Measurements from ENCODE around the gene CRYL1. TPM values are rescaled to one million over a fixed set of nuclear protein-coding genes. Genes with fewer than 3 reads are reported as not detected.

The CRYL1 gene
- polyA plus RNA-seq, 3 donors from 2014 or later = 26.2 to 54.2 (median 30.1) TPM

DNA sequence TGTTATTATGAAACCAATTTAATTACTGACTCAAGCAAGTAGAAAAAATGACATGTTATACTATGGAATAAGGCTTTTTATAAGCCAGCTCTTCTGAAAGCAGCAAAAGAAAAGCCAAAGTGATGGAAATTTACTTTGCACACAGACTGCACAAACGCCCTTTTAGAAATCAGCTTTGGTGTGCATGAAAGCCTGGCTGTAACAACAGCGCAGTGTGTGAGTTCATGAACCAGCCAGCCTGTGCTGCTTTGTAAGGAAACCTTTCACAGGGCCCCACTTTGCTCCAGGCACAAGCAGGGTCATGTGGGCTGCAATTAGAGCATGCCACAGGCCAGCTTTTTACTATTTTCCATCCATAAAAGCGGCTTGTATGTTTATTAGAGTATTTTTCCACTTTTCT, 27.7 kb upstream of the CRYL1 start:
- no peak overlapping the region for H3K27ac Mint-ChIP-seq
- peaks cover 1 to 2% (median 2%) of the 10 kb centered on the region in 3 donors for H3K27me3 Mint-ChIP-seq (ENCODE audit: low read depth in 3 of 3)
- no peaks in the 10 kb centered on the region for H3K4me1 Mint-ChIP-seq
- no peaks in the 10 kb centered on the region for H3K9me3 Mint-ChIP-seq
- DNase-seq = no peak
- H3K36me3 Mint-ChIP-seq = no peaks in the 10 kb centered on the region
- no peak overlapping the region for H3K4me3 Mint-ChIP-seq

DNA sequence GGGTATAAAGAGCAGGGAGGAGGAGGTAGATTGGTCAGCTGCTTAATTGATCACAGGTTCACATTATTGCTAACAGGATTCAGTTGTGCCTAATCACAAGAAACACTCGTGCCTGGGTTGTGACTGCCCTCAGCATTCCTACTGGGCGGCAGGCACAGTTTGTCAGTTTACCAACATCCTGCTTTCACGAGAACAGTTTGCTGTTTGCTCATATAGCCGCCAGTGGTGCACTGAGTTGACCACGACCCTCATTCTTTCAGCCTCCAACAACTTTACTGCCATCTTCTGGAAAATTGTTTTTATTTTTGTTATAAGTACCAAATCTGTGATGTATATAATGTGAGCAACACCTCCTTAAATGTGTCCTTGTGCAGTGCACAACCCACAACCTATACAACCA, 25.1 kb upstream of the CRYL1 start:
- Mint-ChIP-seq H3K4me1 (peaks cover 17 to 19% of the 10 kb centered on the region in 2 donors), H3K4me3 (no peak overlapping the region), H3K27me3 (ENCODE audit: low read depth in 3 of 3) (peaks cover 0 to 2% (median 2%) of the 10 kb centered on the region in 3 donors), H3K9me3 (no peaks in the 10 kb centered on the region), H3K27ac (no peak overlapping the region), H3K36me3 (no peaks in the 10 kb centered on the region)
- no peak for DNase-seq

- H3K27me3 Mint-ChIP-seq (ENCODE audit: low read depth in 3 of 3) = no peaks in the 10 kb centered on the region
- H3K4me1 Mint-ChIP-seq = peaks cover 24 to 25% of the 10 kb centered on the region in 2 donors
- no peaks in the 10 kb centered on the region for H3K36me3 Mint-ChIP-seq
- no peak overlapping the region for H3K4me3 Mint-ChIP-seq
- no peaks in the 10 kb centered on the region for H3K9me3 Mint-ChIP-seq
- DNase-seq = no peak
- H3K27ac Mint-ChIP-seq = peak overlapping the region in 3 of 6 donors; percentile 17 to 37 (median 31)
These were observed 21.8 kb upstream of the CRYL1 start for GRCh38 chr13:20547479-20547908.

DNA sequence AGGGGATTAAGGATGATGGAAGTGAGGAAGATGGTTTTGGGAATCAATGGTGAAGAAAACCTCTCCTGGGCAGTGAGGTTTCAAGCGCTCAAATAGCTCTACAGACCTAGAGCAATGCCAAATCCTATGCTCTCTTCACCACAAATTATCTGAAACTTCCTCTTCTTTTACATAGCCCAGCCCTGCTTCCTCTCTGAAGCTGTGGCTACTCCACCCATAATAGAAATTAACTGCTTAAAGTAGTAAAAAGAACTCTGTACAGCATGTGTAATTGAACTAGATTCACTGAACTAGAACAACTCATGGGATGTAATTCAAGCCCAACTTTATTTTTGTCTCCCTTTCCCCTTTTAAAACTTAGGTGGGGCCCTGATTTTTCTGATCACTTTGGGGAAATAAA, 20.9 kb upstream of the CRYL1 start:
- Mint-ChIP-seq H3K9me3 (no peaks in the 10 kb centered on the region), H3K36me3 (no peaks in the 10 kb centered on the region), H3K4me1 (peaks cover 24 to 25% of the 10 kb centered on the region in 2 donors), H3K27me3 (ENCODE audit: low read depth in 3 of 3) (no peaks in the 10 kb centered on the region), H3K4me3 (peak overlapping the region in 4 of 5 donors; percentile 2 to 58 (median 26)), H3K27ac (peak overlapping the region in 5 of 6 donors; percentile 2 to 60 (median 4))
- no peak for DNase-seq

DNA sequence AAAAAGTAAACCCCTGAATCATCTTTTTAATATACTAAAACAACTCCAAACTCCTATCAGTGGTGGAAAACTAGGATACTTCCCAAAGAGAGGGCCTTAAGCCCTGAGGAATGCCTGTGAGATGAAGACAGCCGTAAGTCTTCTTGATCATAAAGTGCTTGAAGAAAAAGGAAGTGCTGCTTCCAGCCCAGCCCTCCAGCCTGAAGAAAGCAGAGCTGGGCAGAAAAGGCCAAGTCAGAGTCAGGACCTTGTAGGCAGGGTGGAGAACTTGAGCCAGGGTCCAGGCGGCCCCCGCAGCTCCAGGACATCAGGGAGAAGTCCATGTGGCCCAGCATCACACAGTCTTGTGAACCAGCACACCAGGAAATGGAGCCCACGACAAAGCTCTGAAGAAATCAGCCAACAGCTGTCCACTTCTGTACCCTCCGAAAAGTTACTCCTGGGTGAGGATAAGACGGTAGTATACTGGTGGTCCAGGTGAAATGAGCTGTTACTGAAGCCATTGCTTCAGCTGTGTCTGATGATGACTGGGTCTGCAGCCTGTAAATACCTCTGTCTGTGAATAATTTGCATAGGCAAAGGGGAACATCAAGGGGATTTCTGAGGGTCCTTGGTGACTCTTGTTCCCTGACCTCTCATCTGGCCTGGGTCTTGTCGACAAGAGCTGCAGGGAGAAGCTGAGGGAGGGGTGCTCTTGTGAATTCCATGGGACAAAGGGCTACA, 18.7 kb upstream of the CRYL1 start:
- no peak for DNase-seq
- Mint-ChIP-seq H3K9me3 (no peaks in the 10 kb centered on the region), H3K4me1 (peaks cover 24 to 25% of the 10 kb centered on the region in 2 donors), H3K36me3 (peaks cover 0 to 3% (median 0%) of the 10 kb centered on the region in 3 donors), H3K4me3 (no peak overlapping the region), H3K27ac (no peak overlapping the region), H3K27me3 (ENCODE audit: low read depth in 3 of 3) (no peaks in the 10 kb centered on the region)

- DNase-seq = no peak
- no peak overlapping the region for H3K27ac Mint-ChIP-seq
- H3K9me3 Mint-ChIP-seq = peaks cover 0 to 2% (median 2%) of the 10 kb centered on the region in 6 donors
- no peaks in the 10 kb centered on the region for H3K4me1 Mint-ChIP-seq
- no peak overlapping the region for H3K4me3 Mint-ChIP-seq
- no peaks in the 10 kb centered on the region for H3K27me3 Mint-ChIP-seq (ENCODE audit: low read depth in 3 of 3)
- H3K36me3 Mint-ChIP-seq = peaks cover 0 to 3% (median 0%) of the 10 kb centered on the region in 3 donors
These were observed 11.3 kb upstream of the CRYL1 start for GRCh38 chr13:20536992-20537391.

GRCh38 chr13:20534038-20534608, 8.5 kb upstream of the CRYL1 start:
- Mint-ChIP-seq H3K4me3 (no peak overlapping the region), H3K9me3 (peaks cover 0 to 2% (median 2%) of the 10 kb centered on the region in 6 donors), H3K4me1 (no peaks in the 10 kb centered on the region), H3K27ac (no peak overlapping the region), H3K36me3 (no peaks in the 10 kb centered on the region), H3K27me3 (ENCODE audit: low read depth in 3 of 3) (peaks cover 0 to 4% (median 0%) of the 10 kb centered on the region in 3 donors)
- no peak for DNase-seq

DNA sequence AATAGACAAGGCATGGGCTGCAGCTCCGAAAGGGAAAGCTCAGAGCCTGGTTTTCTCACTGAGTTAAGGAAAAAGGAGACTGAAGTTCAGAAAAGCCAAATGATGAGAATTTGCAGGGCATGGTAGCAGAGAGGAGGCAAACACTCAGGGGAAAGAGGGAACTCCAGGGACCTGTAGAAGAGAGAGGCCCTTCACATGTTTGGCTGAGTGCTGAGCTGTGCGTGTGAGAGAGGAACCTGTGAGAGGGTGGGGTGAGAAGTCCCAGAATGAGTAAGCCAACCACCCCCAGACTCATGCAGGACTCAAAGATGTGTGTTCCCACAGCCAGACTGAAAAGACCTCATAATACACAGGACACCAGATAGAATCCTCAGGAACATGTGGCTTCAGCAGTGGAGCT, 2.8 kb upstream of the CRYL1 start:
- H3K9me3 Mint-ChIP-seq = no peaks in the 10 kb centered on the region
- H3K36me3 Mint-ChIP-seq = no peaks in the 10 kb centered on the region
- DNase-seq = no peak
- peak overlapping the region in 1 of 6 donors; percentile 31 for H3K27ac Mint-ChIP-seq
- peaks cover 0 to 12% (median 4%) of the 10 kb centered on the region in 3 donors for H3K27me3 Mint-ChIP-seq (ENCODE audit: low read depth in 3 of 3)
- peaks cover 17 to 20% of the 10 kb centered on the region in 2 donors for H3K4me1 Mint-ChIP-seq
- H3K4me3 Mint-ChIP-seq = no peak overlapping the region

- Mint-ChIP-seq H3K9me3 (no peaks in the 10 kb centered on the region), H3K27ac (peak overlapping the region; percentile 85 to 94 (median 92))
These were observed 1.0 kb upstream of the CRYL1 start for GRCh38 chr13:20526664-20527063.

GRCh38 chr13:20525144-20525600, 485 bp downstream of the CRYL1 start:
- Mint-ChIP-seq H3K27ac (peak overlapping the region; percentile 32 to 80 (median 62)), H3K9me3 (no peaks in the 10 kb centered on the region), H3K36me3 (no peaks in the 10 kb centered on the region), H3K27me3 (ENCODE audit: low read depth in 3 of 3) (peaks cover 0 to 7% (median 4%) of the 10 kb centered on the region in 3 donors), H3K4me3 (peak overlapping the region; percentile 84 to 91 (median 85)), H3K4me1 (peaks cover 18 to 20% of the 10 kb centered on the region in 2 donors)
- DNase-seq = peak in 2 of 3 donors; percentile 2 to 18

More at GRCh38 chr13:20526664-20527063, 1.0 kb upstream of the CRYL1 start:
- Mint-ChIP-seq H3K4me3 (peak overlapping the region; percentile 82 to 97 (median 92)), H3K27me3 (ENCODE audit: low read depth in 3 of 3) (peaks cover 0 to 12% (median 4%) of the 10 kb centered on the region in 3 donors), H3K36me3 (no peaks in the 10 kb centered on the region), H3K4me1 (peaks cover 18 to 20% of the 10 kb centered on the region in 2 donors)
- DNase-seq = no peak

- Mint-ChIP-seq H3K9me3 (no peaks in the 10 kb centered on the region), H3K4me1 (peaks cover 15 to 16% of the 10 kb centered on the region in 2 donors), H3K27ac (no peak overlapping the region), H3K27me3 (ENCODE audit: low read depth in 3 of 3) (peaks cover 0 to 7% (median 4%) of the 10 kb centered on the region in 3 donors), H3K4me3 (no peak overlapping the region), H3K36me3 (no peaks in the 10 kb centered on the region)
- no peak for DNase-seq
These were observed 4.1 kb downstream of the CRYL1 start for GRCh38 chr13:20521364-20522115.

DNA sequence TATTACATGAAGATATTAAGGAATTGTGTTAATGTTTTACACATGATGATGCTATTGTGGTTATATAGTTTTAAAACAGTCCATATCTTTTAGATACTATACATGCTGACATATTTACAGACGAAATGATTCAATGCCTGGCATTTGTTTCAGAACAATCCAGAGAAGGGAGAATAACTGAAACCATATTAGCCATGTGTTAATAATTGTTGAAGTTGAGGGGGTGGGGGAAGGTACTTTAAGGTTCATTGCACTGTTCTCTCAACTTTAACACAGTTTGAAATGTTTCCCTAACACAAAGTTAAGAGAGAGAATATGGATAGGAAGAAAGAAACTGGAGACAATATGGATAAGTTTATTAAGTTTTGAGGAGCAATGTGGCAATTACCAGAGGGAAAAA, 5.8 kb downstream of the CRYL1 start:
- no peak overlapping the region for H3K4me3 Mint-ChIP-seq
- no peak overlapping the region for H3K27ac Mint-ChIP-seq
- H3K4me1 Mint-ChIP-seq = peaks cover 6 to 7% of the 10 kb centered on the region in 2 donors
- no peak for DNase-seq
- no peaks in the 10 kb centered on the region for H3K9me3 Mint-ChIP-seq
- no peaks in the 10 kb centered on the region for H3K27me3 Mint-ChIP-seq (ENCODE audit: low read depth in 3 of 3)
- peaks cover 0 to 3% (median 3%) of the 10 kb centered on the region in 3 donors for H3K36me3 Mint-ChIP-seq

GRCh38 chr13:20518660-20519100, 7.0 kb downstream of the CRYL1 start:
- no peak for DNase-seq
- H3K27ac Mint-ChIP-seq = no peak overlapping the region
- H3K9me3 Mint-ChIP-seq = no peaks in the 10 kb centered on the region
- peaks cover 0 to 1% of the 10 kb centered on the region in 2 donors for H3K4me1 Mint-ChIP-seq
- peaks cover 0 to 7% (median 3%) of the 10 kb centered on the region in 3 donors for H3K36me3 Mint-ChIP-seq
- no peak overlapping the region for H3K4me3 Mint-ChIP-seq
- H3K27me3 Mint-ChIP-seq (ENCODE audit: low read depth in 3 of 3) = no peaks in the 10 kb centered on the region
